ENCODE data around the gene CMTM7.

CMTM7 gene

GRCh38 chr3:32493437-32494414 is 102.1 kb downstream of the CMTM7 start:
- no peak for DNase-seq (ENCODE audit: low read depth)

GRCh38 chr3:32495085-32495484 is 103.4 kb downstream of the CMTM7 start:
- no peak for DNase-seq (ENCODE audit: low read depth)

DNA sequence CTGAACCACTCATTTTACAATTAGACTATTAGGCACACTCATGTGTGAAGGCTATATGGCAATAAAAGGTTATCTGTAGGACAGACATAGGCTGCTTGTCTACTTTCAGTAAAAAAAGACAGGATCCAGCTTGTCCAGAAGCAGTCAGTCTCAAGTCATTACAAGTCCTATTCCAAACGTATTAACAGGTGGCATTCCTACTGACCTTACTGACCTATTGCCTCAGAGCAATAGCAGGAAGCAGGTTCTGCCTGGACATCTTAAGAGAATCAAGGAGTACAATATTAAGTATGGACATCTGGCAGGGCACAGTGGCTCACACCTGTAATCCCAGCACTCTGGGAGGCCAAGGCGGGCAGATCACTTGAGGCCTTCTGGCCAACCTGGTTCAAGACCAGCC is 104.0 kb downstream of the CMTM7 start:
- no peak for DNase-seq (ENCODE audit: low read depth)

GRCh38 chr3:32498252-32498651 is 106.6 kb downstream of the CMTM7 start:
- DNase-seq (ENCODE audit: low read depth) = no peak

GRCh38 chr3:32498992-32499391 is 107.3 kb downstream of the CMTM7 start:
- DNase-seq (ENCODE audit: low read depth) = no peak

GRCh38 chr3:32499585-32499984 is 107.9 kb downstream of the CMTM7 start:
- no peak for DNase-seq (ENCODE audit: low read depth)

GRCh38 chr3:32500231-32500630 is 108.6 kb downstream of the CMTM7 start:
- DNase-seq (ENCODE audit: low read depth) = no peak

- no peak for DNase-seq (ENCODE audit: low read depth)
Observed at GRCh38 chr3:32500880-32501782, 109.5 kb downstream of the CMTM7 start.

DNA sequence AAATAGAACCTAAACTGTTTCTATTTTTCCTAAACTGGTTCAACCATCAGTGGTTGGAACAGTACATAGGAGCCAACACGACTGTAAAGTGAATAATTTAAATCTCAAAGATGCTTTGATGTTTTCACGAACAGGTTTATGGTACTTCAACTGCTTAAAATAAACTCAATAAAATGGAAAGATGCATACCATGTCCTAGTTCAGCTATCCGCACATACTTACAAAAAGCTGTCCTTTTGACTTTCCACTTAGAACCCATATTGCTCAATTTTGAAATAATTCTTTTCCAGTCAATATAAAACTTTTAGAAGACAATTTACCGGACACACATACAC is 110.1 kb downstream of the CMTM7 start:
- no peak for DNase-seq (ENCODE audit: low read depth)

GRCh38 chr3:32502118-32502945 is 110.7 kb downstream of the CMTM7 start, which contains the start of gene CMTM6:
TSS of gene CMTM6 (minus strand) at chr3:32502852. CDS start at chr3:32502745, 107 bp downstream.
- peak; percentile 36 for DNase-seq (ENCODE audit: low read depth)

DNA sequence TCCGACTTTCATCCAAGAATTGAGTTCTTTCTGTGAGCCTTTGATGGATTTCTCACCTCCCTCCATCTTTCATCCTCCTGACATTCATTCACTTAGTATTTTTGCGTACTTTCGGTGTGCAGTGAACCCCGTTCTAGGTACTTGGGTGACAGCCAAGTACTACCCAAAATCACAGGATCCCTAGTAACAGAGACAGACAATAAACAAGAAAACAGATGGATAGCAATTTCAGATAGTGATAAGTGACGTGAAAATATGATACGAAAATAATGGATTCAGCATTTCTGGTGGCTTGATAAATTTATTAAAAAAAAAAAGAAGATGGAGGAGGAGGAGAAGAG is 111.3 kb downstream of the CMTM7 start:
- DNase-seq (ENCODE audit: low read depth) = no peak
